ENCODE measurements around the gene TOX2.
A peak's percentile ranks its signal among the peaks of the same experiment; 100 is the strongest.

Gene TOX2

GRCh38 chr20:43959079-43959919 lies 44.6 kb downstream of the TOX2 start:
- no peak for DNase-seq (ENCODE audit: low read depth)

GRCh38 chr20:43959920-43960227 lies 45.2 kb downstream of the TOX2 start:
- DNase-seq (ENCODE audit: low read depth) = no peak

- DNase-seq (ENCODE audit: low read depth) = no peak
Observed at GRCh38 chr20:43960231-43960630, 45.6 kb downstream of the TOX2 start.

GRCh38 chr20:43961116-43961515 lies 46.5 kb downstream of the TOX2 start:
- no peak for DNase-seq (ENCODE audit: low read depth)

DNA sequence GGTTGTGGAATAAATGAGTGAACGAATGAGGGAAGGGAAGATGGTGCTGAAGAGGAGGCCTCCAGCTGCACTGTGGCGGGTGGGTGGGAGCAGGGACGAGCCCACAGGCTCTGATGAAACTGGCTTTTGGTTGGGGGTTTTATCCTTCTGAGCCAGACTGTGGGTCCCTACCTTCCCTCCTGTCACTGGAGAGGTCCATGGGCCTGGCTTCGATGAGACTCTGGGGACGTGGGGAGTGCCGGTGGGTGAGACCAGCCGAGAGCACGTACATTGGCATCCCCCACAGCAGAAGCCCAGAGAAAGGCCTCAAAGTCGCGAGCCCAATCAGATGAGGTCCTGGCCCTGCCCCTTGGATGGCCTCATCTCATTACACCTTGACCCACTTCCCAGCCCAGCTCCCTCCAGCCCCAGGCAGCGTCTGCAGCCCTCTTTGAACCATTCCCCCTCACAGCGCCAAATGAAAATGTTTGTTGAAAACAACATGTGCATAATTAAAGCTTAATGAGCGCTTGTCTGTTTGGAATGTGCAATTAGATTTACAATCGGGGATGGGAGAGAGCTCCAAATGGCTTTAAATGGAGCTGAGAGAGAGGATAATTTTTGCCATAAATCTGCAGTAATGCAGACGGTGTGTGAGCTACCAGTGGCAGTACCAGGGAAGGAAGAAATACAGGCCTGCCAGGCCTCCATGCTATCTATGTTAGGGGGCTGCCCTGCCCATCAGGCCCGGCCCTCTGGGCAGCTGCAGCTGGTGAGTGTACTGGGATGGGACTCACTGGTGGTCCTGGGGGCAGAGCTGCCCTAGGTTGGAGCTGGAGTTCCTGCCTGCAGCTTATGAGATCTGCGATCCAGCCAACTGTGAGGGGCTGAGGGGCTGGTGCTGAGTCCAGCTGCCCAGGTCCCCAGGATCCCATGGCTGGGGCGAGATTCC lies 47.2 kb downstream of the TOX2 start:
- no peak for DNase-seq (ENCODE audit: low read depth)

DNA sequence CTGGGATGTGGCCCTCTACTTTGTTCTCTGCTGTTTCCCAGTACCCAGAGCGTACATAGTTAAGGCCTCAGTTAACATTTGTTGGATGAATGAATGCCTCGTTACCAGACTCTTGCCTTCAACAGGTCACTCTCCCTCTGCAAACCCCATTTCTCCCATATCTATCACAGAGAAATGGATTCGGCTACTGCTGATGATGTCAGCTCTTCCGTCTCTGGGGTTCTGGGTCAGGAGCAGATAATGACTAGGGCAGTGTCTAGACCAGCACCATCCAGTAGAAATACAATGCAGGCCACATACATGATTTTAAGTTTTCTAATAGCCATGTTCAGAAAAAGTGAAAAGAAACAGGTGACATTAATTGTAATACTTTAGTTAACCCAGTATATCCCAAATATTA lies 47.9 kb downstream of the TOX2 start:
- DNase-seq (ENCODE audit: low read depth) = no peak

DNA sequence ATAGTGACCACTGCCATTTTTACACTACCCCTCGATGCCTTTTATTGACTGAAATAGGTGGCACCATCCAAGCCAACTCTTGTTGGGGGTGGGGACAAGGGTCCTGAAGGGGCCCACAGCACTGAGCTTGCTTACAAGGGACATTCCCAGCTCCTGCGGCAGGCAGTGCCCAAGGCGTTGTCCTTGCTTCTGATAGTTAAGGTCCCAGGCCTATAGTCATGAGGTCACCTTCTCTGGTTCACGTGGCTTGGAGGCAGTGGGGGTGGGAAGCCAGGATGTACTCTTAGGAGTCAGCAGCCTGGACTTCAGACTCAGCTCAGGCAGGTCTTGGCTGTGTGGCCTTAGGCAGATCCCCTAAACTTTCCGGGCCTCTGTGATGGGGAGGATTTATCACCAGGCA lies 48.6 kb downstream of the TOX2 start:
- no peak for DNase-seq (ENCODE audit: low read depth)

DNA sequence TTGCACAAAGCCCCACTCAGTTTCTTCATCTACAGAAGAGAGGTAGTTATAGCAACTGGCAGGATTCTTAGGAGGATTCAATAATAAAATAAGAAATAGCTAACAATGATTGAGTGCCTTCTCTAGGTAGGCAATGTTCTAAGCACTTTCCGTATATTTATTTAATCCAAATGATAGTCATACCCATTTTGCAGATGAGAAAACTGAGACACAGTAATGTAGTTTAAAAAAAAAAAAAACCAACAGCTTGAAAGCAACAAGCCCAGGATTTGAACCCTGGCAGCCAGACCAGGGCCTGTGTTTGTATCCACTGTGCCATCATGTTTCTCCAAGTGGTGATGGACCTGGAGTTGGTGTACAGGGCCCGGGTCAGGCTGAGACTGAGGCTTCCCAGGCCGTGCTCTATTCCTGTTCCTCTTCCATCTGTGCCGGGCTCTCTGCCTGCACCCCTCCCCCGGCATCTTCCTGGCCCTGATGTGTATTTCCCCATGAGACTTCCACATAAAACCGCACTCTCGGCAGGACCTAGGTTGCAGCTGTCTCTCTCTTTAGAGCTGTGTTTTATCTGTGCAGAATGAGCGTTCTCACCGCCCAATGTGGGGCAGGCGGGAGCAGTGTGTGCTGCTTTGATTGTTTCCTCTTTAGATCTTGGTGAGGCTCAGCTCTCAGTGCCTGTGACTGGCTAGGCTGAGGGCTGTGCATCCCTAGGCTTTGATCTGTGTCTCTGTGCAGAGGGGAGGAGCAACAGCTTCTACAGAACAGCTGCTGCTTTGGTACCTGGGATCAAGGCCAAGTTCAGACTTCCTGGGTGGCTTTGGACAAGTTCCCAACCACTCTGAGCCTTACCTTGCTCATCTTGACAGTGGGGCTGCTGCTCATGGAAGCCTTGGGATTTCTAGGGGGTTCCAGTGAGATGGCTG lies 49.5 kb downstream of the TOX2 start:
- peak; percentile 26 for DNase-seq (ENCODE audit: low read depth)

- DNase-seq (ENCODE audit: low read depth) = no peak
Observed at GRCh38 chr20:43968341-43969000, 53.8 kb downstream of the TOX2 start.

GRCh38 chr20:43969028-43969447 lies 54.4 kb downstream of the TOX2 start:
- DNase-seq (ENCODE audit: low read depth) = no peak

- DNase-seq (ENCODE audit: low read depth) = no peak
Observed at GRCh38 chr20:43969501-43970182, 55.0 kb downstream of the TOX2 start.

- DNase-seq (ENCODE audit: low read depth) = no peak
Observed at GRCh38 chr20:43971267-43971666, 56.6 kb downstream of the TOX2 start.

- no peak for DNase-seq (ENCODE audit: low read depth)
Observed at GRCh38 chr20:43972051-43972450, 57.4 kb downstream of the TOX2 start.

DNA sequence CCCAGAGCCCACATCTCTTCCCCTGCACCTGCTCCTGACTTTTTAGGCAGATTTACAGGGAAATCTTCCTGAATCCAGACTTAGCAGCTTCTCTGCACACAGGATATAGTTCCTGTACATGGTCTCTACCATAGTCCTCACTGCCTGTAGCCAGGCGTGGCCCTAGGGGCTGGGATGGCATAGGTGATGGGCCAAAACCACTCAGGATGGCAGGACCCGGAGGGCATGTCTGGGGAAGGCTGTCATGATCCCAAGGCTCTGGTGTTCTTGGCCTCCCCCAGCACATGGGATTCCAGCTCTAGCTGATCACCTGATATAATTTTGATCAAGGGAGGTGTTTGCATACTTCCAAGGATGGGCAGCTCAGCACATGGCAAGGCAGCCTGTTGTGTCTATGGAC lies 58.0 kb downstream of the TOX2 start:
- DNase-seq (ENCODE audit: low read depth) = no peak

DNA sequence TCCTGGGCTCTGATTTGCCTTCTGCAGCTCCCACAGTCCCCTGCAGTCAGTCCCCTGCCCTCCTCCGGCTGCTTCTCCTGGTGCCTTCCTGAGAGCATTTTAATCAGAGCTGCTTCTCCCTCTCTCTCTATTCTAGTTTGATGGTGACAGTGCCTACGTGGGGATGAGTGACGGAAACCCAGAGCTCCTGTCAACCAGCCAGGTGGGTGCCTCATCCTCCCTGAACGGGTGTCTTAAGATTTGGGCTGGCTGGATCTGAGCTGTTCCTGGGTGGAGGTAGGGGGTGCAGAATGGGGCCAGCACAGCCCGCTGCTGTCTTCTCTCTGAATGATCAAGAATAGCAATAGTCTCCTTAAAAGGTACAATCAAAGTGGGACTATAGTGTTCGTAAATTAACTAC lies 58.6 kb downstream of the TOX2 start:
- no peak for DNase-seq (ENCODE audit: low read depth)

GRCh38 chr20:43973671-43974450 lies 59.2 kb downstream of the TOX2 start:
- no peak for DNase-seq (ENCODE audit: low read depth)

DNA sequence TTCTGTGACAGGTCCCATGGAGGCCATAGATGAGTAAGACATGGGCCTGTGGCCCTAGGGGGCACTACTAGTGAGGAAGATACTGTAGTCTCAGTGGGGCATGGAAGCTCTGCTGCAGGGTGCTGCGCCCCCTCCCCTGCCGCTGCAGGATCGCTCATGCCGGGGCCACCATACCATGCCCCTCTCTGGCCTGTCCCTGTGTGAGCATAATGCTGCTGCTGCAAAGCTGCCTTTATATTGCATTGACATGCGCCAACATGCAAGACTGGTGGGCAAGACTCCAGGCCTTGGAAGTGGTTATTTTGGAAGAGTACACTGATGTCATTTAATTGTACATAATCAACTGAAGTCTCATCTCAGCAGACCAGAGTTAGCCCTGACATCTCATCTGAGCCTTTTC lies 60.0 kb downstream of the TOX2 start:
- DNase-seq (ENCODE audit: low read depth) = no peak

DNA sequence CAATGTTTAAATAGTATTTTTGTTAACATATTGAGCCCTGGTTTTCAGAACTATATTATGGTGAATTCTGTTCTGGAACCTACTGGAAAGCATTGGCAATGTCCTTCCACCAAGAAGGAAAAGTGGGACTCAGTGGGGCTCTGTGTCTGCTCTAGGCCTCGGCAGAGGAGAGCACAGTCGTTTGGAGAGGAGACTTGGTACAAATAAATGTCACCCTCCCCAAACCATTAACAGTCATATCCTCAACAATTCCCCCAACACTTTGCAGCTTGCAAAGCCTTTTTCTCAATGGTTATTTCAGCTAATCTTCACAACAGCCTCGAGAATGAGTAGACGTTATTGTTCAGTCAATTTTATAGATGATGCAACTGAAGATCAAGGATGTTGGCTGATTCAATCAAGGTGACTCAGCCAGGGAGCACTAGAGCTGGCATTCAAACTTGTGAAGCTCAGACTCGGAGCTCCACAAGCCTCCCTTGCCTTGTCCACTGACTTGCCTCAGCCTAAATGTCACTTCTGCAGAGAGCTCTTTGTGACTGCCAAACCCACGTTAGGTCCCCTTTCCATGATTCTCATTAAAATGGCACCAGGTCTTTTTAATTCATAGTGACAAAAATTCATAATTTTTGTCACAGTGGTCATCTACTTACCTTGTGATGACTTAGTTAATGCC lies 60.6 kb downstream of the TOX2 start:
- no peak for DNase-seq (ENCODE audit: low read depth)

- no peak for DNase-seq (ENCODE audit: low read depth)
Observed at GRCh38 chr20:43976547-43976946, 61.9 kb downstream of the TOX2 start.

DNA sequence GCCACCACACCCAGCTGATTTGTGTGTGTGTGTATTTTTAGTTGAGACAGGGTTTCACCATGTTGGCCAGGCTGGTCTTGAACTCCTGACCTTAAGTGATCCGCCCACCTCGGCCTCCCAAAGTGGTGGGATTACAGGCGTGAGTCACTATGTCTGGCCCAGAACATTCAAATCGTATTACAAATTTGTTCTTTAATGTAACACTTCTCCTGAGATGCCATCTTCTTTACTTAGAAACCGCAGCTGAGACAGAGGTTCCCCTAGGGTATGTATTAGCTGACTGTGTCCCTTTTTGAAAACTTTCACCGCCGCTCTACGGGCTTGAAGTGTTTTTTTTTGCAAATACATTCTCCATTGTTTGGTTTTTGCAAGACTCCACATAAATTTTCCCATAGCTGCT lies 62.6 kb downstream of the TOX2 start:
- no peak for DNase-seq (ENCODE audit: low read depth)

Measured in stimulated activated CD4-positive, alpha-beta T cell treated with anti-CD3 and anti-CD28 coated beads, Interleukin-2, amount 100 ng/mL, for 4 hours (primary cell).